Keratinocyte (primary cell): Measurements from ENCODE around the gene PRR32. TPM values are rescaled to one million over a fixed set of nuclear protein-coding genes. Genes with fewer than 3 reads are reported as not detected.

ENCODE experiments used
- DNase-seq: peaks from one replicate; pipeline ENCODE4 v3.0.0-alpha.2; 2011; ENCODE audit warnings: low read depth, missing footprints, low spot score
- FAIRE-seq: peaks from 2 replicates; lab custom pipeline; 2011; peaks lifted over from hg19 to GRCh38; lab: Jason Lieb, UNC
- H2AFZ ChIP-seq: 2 replicates; pipeline ENCODE4 v1.6.0; 2012; ENCODE audit warnings: low read length, control low read depth, inconsistent platforms; ENCODE audit not compliant: control insufficient read depth
- H3K27ac ChIP-seq: 2 replicates; pipeline ENCODE4 v1.5.1; 2011; ENCODE audit warnings: low read length; ENCODE audit not compliant: control insufficient read depth, insufficient read depth
- H3K27me3 ChIP-seq: 3 replicates; pipeline ENCODE4 v1.6.0; 2011; ENCODE audit warnings: low read length; ENCODE audit not compliant: control insufficient read depth, insufficient read depth; ENCODE audit errors: extremely low read depth
- H3K36me3 ChIP-seq, 2 experiments: 2 replicates in 1 of 2; 3 replicates in 1 of 2; pipeline ENCODE4 v1.5.1; 2011; ENCODE audit warnings: low read length in 2 of 2, mild to moderate bottlenecking in 1 of 2; ENCODE audit not compliant: control insufficient read depth in 2 of 2, insufficient read depth in 2 of 2; ENCODE audit errors: extremely low read depth in 1 of 2
- H3K4me1 ChIP-seq: 3 replicates; pipeline ENCODE4 v1.5.1; 2011; ENCODE audit warnings: low read length; ENCODE audit not compliant: control insufficient read depth, insufficient read depth; ENCODE audit errors: extremely low read depth
- H3K4me2 ChIP-seq: 3 replicates; pipeline ENCODE4 v1.6.0; 2011; ENCODE audit warnings: low read depth, low read length; ENCODE audit not compliant: control insufficient read depth, insufficient read depth; ENCODE audit errors: extremely low read depth
- H3K4me3 ChIP-seq, 3 experiments: fragments of 200-600 bp in 1 of 3; sonication (generic) in 1 of 3; 2 replicates in 2 of 3; 3 replicates in 1 of 3; pipeline ENCODE4 v1.5.1; 2011 to 2016; ENCODE audit warnings: low read length in 3 of 3, mild to moderate bottlenecking in 3 of 3, control low read depth in 2 of 3, inconsistent platforms in 1 of 3, low read depth in 1 of 3, mixed read lengths in 1 of 3, mixed run types in 1 of 3, moderate library complexity in 1 of 3; ENCODE audit not compliant: control insufficient read depth in 2 of 3, insufficient read depth in 2 of 3; ENCODE audit errors: extremely low read depth in 1 of 3
- H3K79me2 ChIP-seq: 2 replicates; pipeline ENCODE4 v1.6.0; 2012; ENCODE audit warnings: low read length; ENCODE audit not compliant: control insufficient read depth, insufficient read depth
- H3K9ac ChIP-seq: 3 replicates; pipeline ENCODE4 v1.6.0; 2011; ENCODE audit warnings: low read length; ENCODE audit not compliant: control insufficient read depth, insufficient read depth; ENCODE audit errors: extremely low read depth
- H3K9me1 ChIP-seq: 3 replicates; pipeline ENCODE4 v1.6.0; 2011; ENCODE audit warnings: low read length; ENCODE audit not compliant: control insufficient read depth, insufficient read depth; ENCODE audit errors: extremely low read depth
- H3K9me3 ChIP-seq: 2 replicates; pipeline ENCODE4 v1.5.1; 2012; ENCODE audit warnings: low read depth, low read length; ENCODE audit not compliant: control insufficient read depth
- H4K20me1 ChIP-seq: 3 replicates; pipeline ENCODE4 v1.6.0; 2011; ENCODE audit warnings: low read length; ENCODE audit not compliant: control insufficient read depth, insufficient read depth; ENCODE audit errors: extremely low read depth
- EZH2 ChIP-seq: IDR thresholded peaks from one replicate; pipeline ENCODE4 v1.6.1; 2012; ENCODE audit warnings: inconsistent platforms, mild to moderate bottlenecking, low read length, moderate library complexity
- dilution Hi-C: fragments of 300-500 bp; cut with MboI; formaldehyde crosslinking; loops from one replicate; pipeline ENCODE4 v1.7.0; 2020; ENCODE audit warnings: low sequenced_read_pairs; ENCODE audit not compliant: extremely low pct_ligation_motif_present
- polyA plus RNA-seq, 5 experiments: library from polyadenylated mRNA; depleted of rRNA in 3 of 5; stranded (reverse) in 3 of 5; stranded (forward) in 1 of 5; unstranded in 1 of 5; fragments of >200 nt; gene quantifications; 1 replicate in 1 of 5; 2 replicates in 3 of 5; 3 replicates in 1 of 5; pipeline versions ENCODE4 v1.2.1 to v1.2.3, GENCODE V29; 2011 to 2012; ENCODE audit warnings: missing spikeins in 2 of 5, low read depth in 1 of 5, low replicate concordance in 1 of 5
- TF ChIP-seq, protein P1 (sequence below), 3 experiments: IDR thresholded peaks in 1 of 3; conservative IDR thresholded peaks in 1 of 3; optimal IDR thresholded peaks in 1 of 3; 2 replicates in 2 of 3; 3 replicates in 1 of 3; pipeline versions ENCODE3 to v1.5.1; 2011; ENCODE audit warnings: low read length in 3 of 3, mild to moderate bottlenecking in 3 of 3, moderate library complexity in 2 of 3, control low read depth in 1 of 3, inconsistent platforms in 1 of 3; ENCODE audit not compliant: insufficient read depth in 2 of 3; ENCODE audit errors: extremely low read depth in 1 of 3

Gene PRR32
- polyA plus RNA-seq, 1 donor (not counting 4 experiments of a cell fraction or from before 2014, with no cell fraction given), result not detected

DNA sequence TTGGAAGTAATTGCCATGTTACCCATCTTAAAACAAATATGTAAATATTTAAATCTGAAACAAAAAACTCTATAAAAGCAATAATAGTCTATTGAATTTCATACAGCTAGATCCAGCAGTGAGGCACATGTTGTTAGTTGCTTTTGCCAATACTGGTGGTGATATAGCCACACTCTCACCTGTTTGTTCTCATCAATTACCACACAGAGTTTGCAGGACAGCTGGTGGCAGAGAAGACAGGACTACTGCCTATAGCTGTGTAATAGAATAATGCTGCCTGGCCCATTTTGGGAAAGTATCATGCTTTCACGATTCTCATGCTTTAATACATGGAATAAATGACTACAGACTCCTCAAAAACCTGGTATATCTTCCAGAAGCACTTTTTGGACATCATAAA is 3.7 kb upstream of the PRR32 start:
- Histone ChIP-seq H3K79me2 (no peaks in the 10 kb centered on the region), H3K27me3 (no peaks in the 10 kb centered on the region), H3K4me2 (no peak overlapping the region), H3K4me1 (no peaks in the 10 kb centered on the region), H3K9ac (no peak overlapping the region), H2AFZ (no peak overlapping the region), H3K4me3 (no peak overlapping the region), H3K9me3 (no peaks in the 10 kb centered on the region), H4K20me1 (no peaks in the 10 kb centered on the region), H3K9me1 (no peaks in the 10 kb centered on the region), H3K36me3 (no peaks in the 10 kb centered on the region), H3K27ac (no peak overlapping the region)
- no peak for FAIRE-seq
- TF ChIP-seq, protein P1, sequence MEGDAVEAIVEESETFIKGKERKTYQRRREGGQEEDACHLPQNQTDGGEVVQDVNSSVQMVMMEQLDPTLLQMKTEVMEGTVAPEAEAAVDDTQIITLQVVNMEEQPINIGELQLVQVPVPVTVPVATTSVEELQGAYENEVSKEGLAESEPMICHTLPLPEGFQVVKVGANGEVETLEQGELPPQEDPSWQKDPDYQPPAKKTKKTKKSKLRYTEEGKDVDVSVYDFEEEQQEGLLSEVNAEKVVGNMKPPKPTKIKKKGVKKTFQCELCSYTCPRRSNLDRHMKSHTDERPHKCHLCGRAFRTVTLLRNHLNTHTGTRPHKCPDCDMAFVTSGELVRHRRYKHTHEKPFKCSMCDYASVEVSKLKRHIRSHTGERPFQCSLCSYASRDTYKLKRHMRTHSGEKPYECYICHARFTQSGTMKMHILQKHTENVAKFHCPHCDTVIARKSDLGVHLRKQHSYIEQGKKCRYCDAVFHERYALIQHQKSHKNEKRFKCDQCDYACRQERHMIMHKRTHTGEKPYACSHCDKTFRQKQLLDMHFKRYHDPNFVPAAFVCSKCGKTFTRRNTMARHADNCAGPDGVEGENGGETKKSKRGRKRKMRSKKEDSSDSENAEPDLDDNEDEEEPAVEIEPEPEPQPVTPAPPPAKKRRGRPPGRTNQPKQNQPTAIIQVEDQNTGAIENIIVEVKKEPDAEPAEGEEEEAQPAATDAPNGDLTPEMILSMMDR (optimal IDR thresholded peaks at IDR 0.05 in 1 of 3, IDR thresholded peaks at IDR 0.05 in 1 of 3, conservative IDR thresholded peaks at IDR 0.05 in 1 of 3; ENCODE audit: extremely low read depth in 1 of 3, insufficient read depth in 2 of 3, low read length in 3 of 3), result no peak
- no peak for TF ChIP-seq EZH2
- dilution Hi-C loops, result no loop called here
- no peak for DNase-seq

DNA sequence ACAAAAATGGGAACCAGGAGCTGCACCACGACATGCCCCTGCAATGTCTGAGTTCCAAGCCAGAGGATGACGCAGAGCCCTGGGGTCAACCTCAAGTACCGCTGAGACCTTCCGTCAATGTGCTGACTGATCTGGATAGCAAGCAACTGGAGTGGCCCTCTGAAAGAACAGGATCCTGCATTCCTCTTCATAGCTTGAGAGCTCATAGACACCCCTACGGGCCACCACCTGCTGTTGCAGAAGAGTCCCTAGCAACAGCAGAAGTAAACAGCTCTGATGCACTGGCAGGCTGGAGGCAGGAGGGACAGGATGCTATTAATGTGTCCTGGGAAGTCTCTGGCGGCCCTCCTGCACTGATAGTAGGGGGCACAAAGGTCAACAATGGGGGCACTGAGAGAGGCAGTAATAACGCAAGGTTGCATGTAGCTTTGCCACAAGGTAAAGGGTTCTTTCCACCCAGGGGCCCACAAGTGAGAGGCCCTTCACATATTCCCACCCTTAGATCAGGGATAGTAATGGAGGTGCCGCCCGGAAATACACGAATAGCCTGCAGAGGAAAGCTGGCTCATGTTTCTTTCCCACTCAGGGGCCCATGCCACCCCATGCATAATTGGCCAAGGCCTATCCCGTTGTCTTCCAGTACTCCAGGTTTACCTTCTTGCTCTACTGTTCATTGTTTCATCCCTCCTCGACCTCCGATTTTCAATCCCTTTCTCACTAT is 1.3 kb downstream of the PRR32 start:
- H3K36me3 ChIP-seq, result no peaks in the 10 kb centered on the region
- FAIRE-seq (no peak), DNase-seq (no peak)
- H3K4me2 ChIP-seq, result no peak overlapping the region
- H3K9me3 ChIP-seq, result no peaks in the 10 kb centered on the region
- H3K4me3 ChIP-seq, result no peak overlapping the region
- no peaks in the 10 kb centered on the region for H3K9me1 ChIP-seq
- no peaks in the 10 kb centered on the region for H3K79me2 ChIP-seq
- H4K20me1 ChIP-seq, result no peaks in the 10 kb centered on the region
- H3K27ac ChIP-seq, result no peak overlapping the region
- H3K9ac ChIP-seq, result no peak overlapping the region
- H2AFZ ChIP-seq, result no peak overlapping the region
- H3K4me1 ChIP-seq, result no peaks in the 10 kb centered on the region
- dilution Hi-C loops, result no loop called here
- no peaks in the 10 kb centered on the region for H3K27me3 ChIP-seq
- TF ChIP-seq, protein P1 (optimal IDR thresholded peaks at IDR 0.05 in 1 of 3, IDR thresholded peaks at IDR 0.05 in 1 of 3, conservative IDR thresholded peaks at IDR 0.05 in 1 of 3; ENCODE audit: extremely low read depth in 1 of 3, insufficient read depth in 2 of 3, low read length in 3 of 3), result no peak
- no peak for TF ChIP-seq EZH2
